ENCODE results near the gene LGALS7. TPM values are rescaled to one million over a fixed set of nuclear protein-coding genes. Genes with fewer than 3 reads are reported as not detected.
A peak's percentile ranks its signal among the peaks of the same experiment; 100 is the strongest.
"Not testable (repeated sequence)": the region's sequence is repeated elsewhere in the genome, so short reads cannot be mapped to it uniquely, and the experiment has no call there.

The LGALS7 gene
- total RNA-seq, 2 experiments from 2014 or later: not detected

GRCh38 chr19:38808741-38809140 lies 35.4 kb upstream of the LGALS7 start:
- Mint-ChIP-seq H3K27ac (no peak overlapping the region), H3K27me3 (ENCODE audit: low read depth) (no peaks in the 10 kb centered on the region), H3K4me3 (no peak overlapping the region), H3K9me3 (no peaks in the 10 kb centered on the region), H3K36me3 (ENCODE audit: low read depth) (no peaks in the 10 kb centered on the region), H3K4me1 (ENCODE audit: low read depth) (peaks cover 6% of the 10 kb centered on the region)
- DNase-seq: no peak
- intact Hi-C loops (cut with micrococcal nuclease): no loop called here
- CTCF ChIA-PET: no interaction called here

GRCh38 chr19:38807374-38808098 lies 34.2 kb upstream of the LGALS7 start:
- H3K4me3 Mint-ChIP-seq; intact Hi-C loops (cut with micrococcal nuclease); H3K9me3 Mint-ChIP-seq; H3K27ac Mint-ChIP-seq; H3K4me1 Mint-ChIP-seq (ENCODE audit: low read depth); H3K36me3 Mint-ChIP-seq (ENCODE audit: low read depth); DNase-seq; H3K27me3 Mint-ChIP-seq (ENCODE audit: low read depth): not testable (repeated sequence)
- CTCF ChIA-PET: interaction anchor here (0.6 kb wide), 1 partner anchor 24 kb away, joined by 4 read pairs; no protein-coding TSS in a partner anchor

GRCh38 chr19:38806371-38806770 lies 33.1 kb upstream of the LGALS7 start:
- Mint-ChIP-seq H3K9me3 (no peaks in the 10 kb centered on the region), H3K4me3 (no peak overlapping the region), H3K4me1 (ENCODE audit: low read depth) (peaks cover 6% of the 10 kb centered on the region), H3K36me3 (ENCODE audit: low read depth) (no peaks in the 10 kb centered on the region), H3K27ac (no peak overlapping the region), H3K27me3 (ENCODE audit: low read depth) (no peaks in the 10 kb centered on the region)
- CTCF ChIA-PET: no interaction called here
- intact Hi-C loops (cut with micrococcal nuclease): no loop called here
- no peak for DNase-seq

- Mint-ChIP-seq H3K4me1 (ENCODE audit: low read depth) (peaks cover 6% of the 10 kb centered on the region), H3K4me3 (no peak overlapping the region), H3K27ac (peak overlapping the region; percentile 13), H3K27me3 (ENCODE audit: low read depth) (no peaks in the 10 kb centered on the region), H3K36me3 (ENCODE audit: low read depth) (no peaks in the 10 kb centered on the region), H3K9me3 (no peaks in the 10 kb centered on the region)
- CTCF ChIA-PET: no interaction called here
- DNase-seq: no peak
- intact Hi-C loops (cut with micrococcal nuclease): no loop called here
These were observed 31.9 kb upstream of the LGALS7 start for GRCh38 chr19:38805180-38805579.

GRCh38 chr19:38803543-38803942 lies 30.2 kb upstream of the LGALS7 start:
- CTCF ChIA-PET: no interaction called here

GRCh38 chr19:38801359-38802095 lies 28.2 kb upstream of the LGALS7 start:
- H3K36me3 Mint-ChIP-seq (ENCODE audit: low read depth): no peaks in the 10 kb centered on the region
- CTCF ChIA-PET: no interaction called here
- H3K27ac Mint-ChIP-seq: no peak overlapping the region
- H3K9me3 Mint-ChIP-seq: no peaks in the 10 kb centered on the region
- no peak overlapping the region for H3K4me3 Mint-ChIP-seq
- intact Hi-C loops (cut with micrococcal nuclease): no loop called here
- no peak for DNase-seq
- H3K4me1 Mint-ChIP-seq (ENCODE audit: low read depth): peaks cover 8% of the 10 kb centered on the region
- no peaks in the 10 kb centered on the region for H3K27me3 Mint-ChIP-seq (ENCODE audit: low read depth)

More at GRCh38 chr19:38803543-38803942, 30.2 kb upstream of the LGALS7 start:
- intact Hi-C loops (cut with micrococcal nuclease): no loop called here
- Mint-ChIP-seq H3K27ac (no peak overlapping the region), H3K9me3 (no peaks in the 10 kb centered on the region), H3K4me3 (no peak overlapping the region), H3K36me3 (ENCODE audit: low read depth) (no peaks in the 10 kb centered on the region), H3K27me3 (ENCODE audit: low read depth) (no peaks in the 10 kb centered on the region), H3K4me1 (ENCODE audit: low read depth) (peaks cover 8% of the 10 kb centered on the region)
- DNase-seq: no peak

- Mint-ChIP-seq H3K27me3 (ENCODE audit: low read depth) (no peaks in the 10 kb centered on the region), H3K36me3 (ENCODE audit: low read depth) (no peaks in the 10 kb centered on the region), H3K9me3 (no peaks in the 10 kb centered on the region), H3K4me3 (no peak overlapping the region), H3K4me1 (ENCODE audit: low read depth) (peaks cover 8% of the 10 kb centered on the region), H3K27ac (no peak overlapping the region)
- DNase-seq: no peak
- CTCF ChIA-PET: interaction anchor here (0.6 kb wide), 1 partner anchor 57 kb away, joined by 4 read pairs; no protein-coding TSS in a partner anchor
- intact Hi-C loops (cut with micrococcal nuclease): no loop called here
These were observed 27.4 kb upstream of the LGALS7 start for GRCh38 chr19:38800577-38801347.

- Mint-ChIP-seq H3K4me1 (ENCODE audit: low read depth) (peaks cover 2% of the 10 kb centered on the region), H3K27ac (no peak overlapping the region), H3K36me3 (ENCODE audit: low read depth) (no peaks in the 10 kb centered on the region), H3K4me3 (no peak overlapping the region), H3K9me3 (no peaks in the 10 kb centered on the region), H3K27me3 (ENCODE audit: low read depth) (no peaks in the 10 kb centered on the region)
- DNase-seq: no peak
- intact Hi-C loops (cut with micrococcal nuclease): no loop called here
- CTCF ChIA-PET: no interaction called here
These were observed 25.8 kb upstream of the LGALS7 start for GRCh38 chr19:38799104-38799503.

- H3K27ac Mint-ChIP-seq; H3K27me3 Mint-ChIP-seq (ENCODE audit: low read depth); H3K4me3 Mint-ChIP-seq; intact Hi-C loops (cut with micrococcal nuclease); CTCF ChIA-PET; DNase-seq; H3K4me1 Mint-ChIP-seq (ENCODE audit: low read depth); H3K9me3 Mint-ChIP-seq; H3K36me3 Mint-ChIP-seq (ENCODE audit: low read depth): not testable (repeated sequence)
These were observed 24.5 kb upstream of the LGALS7 start for GRCh38 chr19:38797781-38798180.

GRCh38 chr19:38796154-38796553 lies 22.8 kb upstream of the LGALS7 start:
- CTCF ChIA-PET: no interaction called here
- H3K4me3 Mint-ChIP-seq: no peak overlapping the region

GRCh38 chr19:38795549-38795948 lies 22.2 kb upstream of the LGALS7 start:
- CTCF ChIA-PET: no interaction called here
- no peak overlapping the region for H3K27ac Mint-ChIP-seq
- no peaks in the 10 kb centered on the region for H3K27me3 Mint-ChIP-seq (ENCODE audit: low read depth)
- DNase-seq: no peak
- H3K9me3 Mint-ChIP-seq: no peaks in the 10 kb centered on the region
- intact Hi-C loops (cut with micrococcal nuclease): no loop called here
- H3K36me3 Mint-ChIP-seq (ENCODE audit: low read depth): no peaks in the 10 kb centered on the region
- no peak overlapping the region for H3K4me3 Mint-ChIP-seq
- H3K4me1 Mint-ChIP-seq (ENCODE audit: low read depth): peaks cover 6% of the 10 kb centered on the region

More at GRCh38 chr19:38796154-38796553, 22.8 kb upstream of the LGALS7 start:
- H3K27me3 Mint-ChIP-seq (ENCODE audit: low read depth): no peaks in the 10 kb centered on the region
- H3K4me1 Mint-ChIP-seq (ENCODE audit: low read depth): peaks cover 6% of the 10 kb centered on the region
- DNase-seq: no peak
- no peaks in the 10 kb centered on the region for H3K36me3 Mint-ChIP-seq (ENCODE audit: low read depth)
- intact Hi-C loops (cut with micrococcal nuclease): no loop called here
- H3K27ac Mint-ChIP-seq: no peak overlapping the region
- H3K9me3 Mint-ChIP-seq: no peaks in the 10 kb centered on the region

- Mint-ChIP-seq H3K4me1 (ENCODE audit: low read depth) (peaks cover 4% of the 10 kb centered on the region), H3K27me3 (ENCODE audit: low read depth) (no peaks in the 10 kb centered on the region), H3K27ac (no peak overlapping the region), H3K4me3 (no peak overlapping the region), H3K9me3 (no peaks in the 10 kb centered on the region), H3K36me3 (ENCODE audit: low read depth) (no peaks in the 10 kb centered on the region)
- CTCF ChIA-PET: no interaction called here
- intact Hi-C loops (cut with micrococcal nuclease): no loop called here
- DNase-seq: no peak
These were observed 20.4 kb upstream of the LGALS7 start for GRCh38 chr19:38793671-38794070.

All from activated naive CD4-positive, alpha-beta T cell treated with anti-CD3 and anti-CD28 coated beads for 36 hours (primary cell).